HCT116 (cell line): ENCODE measurements around the gene ERICH6. TPM values are rescaled to one million over a fixed set of nuclear protein-coding genes. Genes with fewer than 3 reads are reported as not detected.

Experiments used
- ATAC-seq: fragments of 200-7000 bp; cut with Tn5 transposase; 2 replicates; pipeline ENCODE4 v1.9.1; 2020; ENCODE audit warnings: mild to moderate bottlenecking, moderate library complexity
- BruUV-seq: library from RNA; stranded (reverse); fragments of 400-500 nt; replicated peaks from 2 replicates; lab custom pipeline; 2021; lab: Mats Ljungman, UMichigan
- CTCF ChIA-PET: fragments of 300-600 bp; sonication (Branson Sonifier 250); formaldehyde crosslinking; loops from one replicate; lab custom pipeline; 2021; ENCODE audit warnings: antibody characterized with exemption; lab: Charles Lee
- POLR2A ChIA-PET: fragments of 300-600, 350-600 bp; sonication (Branson Sonifier 250); formaldehyde crosslinking; loops from one replicate; lab custom pipeline; 2021; ENCODE audit warnings: antibody characterized with exemption; lab: Charles Lee
- RAD21 ChIA-PET, 2 experiments: fragments of 300-600 bp; sonication (Branson Sonifier 250); formaldehyde crosslinking; loops; one replicate each; lab custom pipeline; 2023; ENCODE audit warnings: low total read pairs in 2 of 2; ENCODE audit not compliant: uncharacterized antibody in 2 of 2, unreplicated experiment in 2 of 2, low non-redundant PET in 1 of 2; lab: Charles Lee
- DNase-seq: peaks from one replicate; pipeline ENCODE4 v3.0.0-alpha.2; 2010; ENCODE audit warnings: low read depth, low spot score
- H2AFZ ChIP-seq: fragments of 200-600 bp; shearing (Covaris generic), sonication (generic); 2 replicates; pipeline ENCODE4 v1.6.1; 2017; ENCODE audit warnings: low read depth, mixed run types, mixed read lengths, antibody characterized with exemption, low read length; ENCODE audit not compliant: poor library complexity, severe bottlenecking
- H3K27ac ChIP-seq: 2 replicates; pipeline ENCODE4 v1.5.1; 2012; ENCODE audit warnings: low read depth, low read length
- H3K27me3 ChIP-seq: fragments of 200-600 bp; sonication (generic); 2 replicates; pipeline ENCODE4 v1.6.1; 2016; ENCODE audit warnings: mixed run types, low read length, mixed read lengths; ENCODE audit not compliant: insufficient read depth
- H3K36me3 ChIP-seq, 2 experiments: fragments of 200-500 bp in 1 of 2; fragments of 200-600 bp in 1 of 2; sonication (Bioruptor generic) in 1 of 2; sonication (generic) in 1 of 2; 2 replicates each; pipeline versions ENCODE4 v1.5.1 to v1.6.1; 2014 to 2016; ENCODE audit warnings: low read length in 2 of 2, inconsistent platforms in 1 of 2, mixed read lengths in 1 of 2, mixed run types in 1 of 2; ENCODE audit not compliant: insufficient read depth in 2 of 2, control insufficient read depth in 1 of 2
- H3K4me1 ChIP-seq, 2 experiments: fragments of 200-600 bp in 1 of 2; sonication (generic) in 1 of 2; 2 replicates each; pipeline versions ENCODE4 v1.5.1 to v1.6.1; 2012 to 2017; ENCODE audit warnings: low read length in 2 of 2, inconsistent platforms in 1 of 2, mild to moderate bottlenecking in 1 of 2, mixed read lengths in 1 of 2, mixed run types in 1 of 2, moderate library complexity in 1 of 2; ENCODE audit not compliant: insufficient read depth in 2 of 2, control insufficient read depth in 1 of 2
- H3K4me2 ChIP-seq: fragments of 200-600 bp; sonication (generic); 2 replicates; pipeline ENCODE4 v1.6.1; 2017; ENCODE audit warnings: mixed run types, low read length, mixed read lengths
- H3K4me3 ChIP-seq, 2 experiments: fragments of 200-600 bp in 1 of 2; sonication (generic) in 1 of 2; replicated peaks in 1 of 2; 2 replicates each; pipeline ENCODE4 v1.5.1; 2011 to 2016; ENCODE audit warnings: low read length in 2 of 2, control low read depth in 1 of 2, low read depth in 1 of 2, mild to moderate bottlenecking in 1 of 2, mixed read lengths in 1 of 2, mixed run types in 1 of 2
- H3K79me2 ChIP-seq: fragments of 200-600 bp; sonication (generic); 2 replicates; pipeline ENCODE4 v1.6.1; 2017; ENCODE audit warnings: mild to moderate bottlenecking, mixed run types, low read length, moderate library complexity, mixed read lengths; ENCODE audit not compliant: insufficient read depth
- H3K9ac ChIP-seq: fragments of 200-600 bp; sonication (generic); 2 replicates; pipeline ENCODE4 v1.6.1; 2016; ENCODE audit warnings: low read length, mixed read lengths
- H3K9me2 ChIP-seq: fragments of 200-600 bp; sonication (generic), shearing (Covaris generic); 2 replicates; pipeline ENCODE4 v1.6.1; 2017; ENCODE audit warnings: mixed run types, mild to moderate bottlenecking, moderate library complexity; ENCODE audit not compliant: insufficient read depth
- H3K9me3 ChIP-seq, 2 experiments: fragments of 200-500 bp in 1 of 2; fragments of 200-600 bp in 1 of 2; sonication (Bioruptor generic) in 1 of 2; sonication (generic) in 1 of 2; 2 replicates each; pipeline ENCODE4 v1.6.1; 2014 to 2017; ENCODE audit warnings: low read length in 2 of 2, mixed read lengths in 2 of 2, inconsistent platforms in 1 of 2, low read depth in 1 of 2, mild to moderate bottlenecking in 1 of 2, mixed run types in 1 of 2, moderate library complexity in 1 of 2; ENCODE audit not compliant: control insufficient read depth in 1 of 2, insufficient read depth in 1 of 2
- H4K20me1 ChIP-seq: fragments of 200-600 bp; sonication (generic), shearing (Covaris generic); 2 replicates; pipeline ENCODE4 v1.6.1; 2017; ENCODE audit warnings: mixed run types, mild to moderate bottlenecking, moderate library complexity; ENCODE audit not compliant: insufficient read depth
- ATF3 ChIP-seq: IDR thresholded peaks from 2 replicates; pipeline ENCODE4 v1.6.1; 2012
- CBX3 ChIP-seq: IDR thresholded peaks from 2 replicates; pipeline ENCODE4 v1.6.1; 2012; ENCODE audit warnings: low read depth
- CTCF ChIP-seq, 3 experiments: fragments of 200-600 bp in 1 of 3; sonication (generic) in 1 of 3; IDR thresholded peaks in 2 of 3; conservative IDR thresholded peaks in 1 of 3; 2 replicates each; pipeline ENCODE4 v1.5.1; 2012 to 2017; ENCODE audit warnings: low read depth in 2 of 3, low read length in 2 of 3, antibody characterized with exemption in 1 of 3, borderline replicate concordance in 1 of 3, control low read depth in 1 of 3, mild to moderate bottlenecking in 1 of 3, mixed read lengths in 1 of 3, mixed run types in 1 of 3, moderate library complexity in 1 of 3; ENCODE audit not compliant: insufficient read depth in 1 of 3
- EGR1 ChIP-seq: IDR thresholded peaks from 2 replicates; pipeline ENCODE4 v1.6.1; 2012; ENCODE audit warnings: low read depth
- EZH2 ChIP-seq: fragments of 200-600 bp; sonication (generic); IDR thresholded peaks from 2 replicates; pipeline ENCODE4 v1.6.1; 2017; ENCODE audit warnings: antibody characterized with exemption, mixed run types
- JUND ChIP-seq: IDR thresholded peaks from 2 replicates; pipeline ENCODE4 v1.6.1; 2012
- POLR2AphosphoS5 ChIP-seq: IDR thresholded peaks from 2 replicates; pipeline ENCODE4 v1.6.1; 2011; ENCODE audit warnings: mild to moderate bottlenecking, low read depth, low read length, moderate library complexity
- RAD21 ChIP-seq: IDR thresholded peaks from 2 replicates; pipeline ENCODE4 v1.6.1; 2012; ENCODE audit warnings: low read depth, mild to moderate bottlenecking
- REST ChIP-seq: IDR thresholded peaks from 2 replicates; pipeline ENCODE4 v1.6.1; 2012; ENCODE audit warnings: low read depth
- SIN3A ChIP-seq: IDR thresholded peaks from 2 replicates; pipeline ENCODE4 v1.6.1; 2012; ENCODE audit warnings: low read depth
- SP1 ChIP-seq: IDR thresholded peaks from 2 replicates; pipeline ENCODE4 v1.6.1; 2012; ENCODE audit warnings: low read depth
- SRF ChIP-seq: IDR thresholded peaks from 2 replicates; pipeline ENCODE4 v1.6.1; 2012; ENCODE audit warnings: low read depth
- ZBTB33 ChIP-seq: IDR thresholded peaks from 2 replicates; pipeline ENCODE4 v1.6.1; 2011; ENCODE audit warnings: mild to moderate bottlenecking, low read length, moderate library complexity; ENCODE audit not compliant: insufficient replicate concordance; ENCODE audit errors: extremely low read depth
- intact Hi-C: fragments of 100-400 bp; cut with micrococcal nuclease; formaldehyde crosslinking; loops from 2 replicates; pipeline ENCODE4 v1.10.0; 2022
- total RNA-seq: library from RNA; stranded (reverse); gene quantifications from one replicate; pipeline ENCODE4 v1.2.1, GENCODE V29; 2021; ENCODE audit not compliant: unreplicated experiment

ERICH6 gene
- total RNA-seq, 1 experiment from 2014 or later, result not detected

GRCh38 chr3:150636258-150636657 is 67.5 kb downstream of the ERICH6 start:
- TF ChIP-seq CBX3, result no peak
- DNase-seq (no peak), ATAC-seq (no peak)
- Histone ChIP-seq H3K9me3 (no peaks in the 10 kb centered on the region), H3K9me2 (no peaks in the 10 kb centered on the region), H3K79me2 (no peaks in the 10 kb centered on the region), H3K4me3 (no peak overlapping the region), H3K9ac (no peak overlapping the region), H2AFZ (no peak overlapping the region), H4K20me1 (no peaks in the 10 kb centered on the region), H3K36me3 (no peaks in the 10 kb centered on the region), H3K4me2 (no peak overlapping the region), H3K27ac (no peak overlapping the region), H3K27me3 (no peaks in the 10 kb centered on the region), H3K4me1 (no peaks in the 10 kb centered on the region; a peak in 1 of 4 replicates)
- RAD21 ChIA-PET, result no interaction called here
- no TSS peak for BruUV-seq
- POLR2A ChIA-PET, result no interaction called here
- intact Hi-C loops, result no loop called here
- CTCF ChIA-PET, result interaction anchor here (1.1 kb wide), 1 partner anchor 11 kb away, joined by 3 read pairs; no protein-coding TSS in a partner anchor

GRCh38 chr3:150635526-150635925 is 68.2 kb downstream of the ERICH6 start:
- no peaks in the 10 kb centered on the region for H3K79me2 ChIP-seq
- no peaks in the 10 kb centered on the region for H3K9me3 ChIP-seq
- H3K4me2 ChIP-seq, result no peak overlapping the region
- no peaks in the 10 kb centered on the region for H3K27me3 ChIP-seq
- ChIA-PET POLR2A (no interaction called here), CTCF (interaction anchor here (1.1 kb wide), 1 partner anchor 10 kb away, joined by 3 read pairs; no protein-coding TSS in a partner anchor), RAD21 (no interaction called here)
- H3K36me3 ChIP-seq, result peaks cover 0 to 3% of the 10 kb centered on the region in 2 experiments; a peak in 1 of 4 replicates
- H3K4me1 ChIP-seq, result no peaks in the 10 kb centered on the region; a peak in 1 of 4 replicates
- no peak overlapping the region for H2AFZ ChIP-seq
- no peak overlapping the region for H3K27ac ChIP-seq
- ATAC-seq (no peak), DNase-seq (no peak)
- intact Hi-C loops, result no loop called here
- no peaks in the 10 kb centered on the region for H4K20me1 ChIP-seq
- no peak overlapping the region for H3K9ac ChIP-seq
- no peaks in the 10 kb centered on the region for H3K9me2 ChIP-seq
- no TSS peak for BruUV-seq
- H3K4me3 ChIP-seq, result no peak overlapping the region
- no peak for TF ChIP-seq JUND
- no peak for TF ChIP-seq EGR1
- no peak for TF ChIP-seq POLR2AphosphoS5
- no peak for TF ChIP-seq RAD21
- no peak for TF ChIP-seq SIN3A
- TF ChIP-seq CTCF (IDR thresholded peaks at IDR 0.05 in 2 of 3, conservative IDR thresholded peaks at IDR 0.05 in 1 of 3; ENCODE audit: borderline replicate concordance in 1 of 3, insufficient read depth in 1 of 3, low read depth in 2 of 3, low read length in 2 of 3), result no peak
- TF ChIP-seq EZH2, result no peak
- TF ChIP-seq SRF, result no peak
- no peak for TF ChIP-seq REST
- no peak for TF ChIP-seq ATF3
- TF ChIP-seq ZBTB33, result no peak
- no peak for TF ChIP-seq SP1
